GM18870 (cell line): ENCODE results near the gene CERS4.
"Not testable (repeated sequence)": the region's sequence is repeated elsewhere in the genome, so short reads cannot be mapped to it uniquely, and the experiment has no call there.

Source experiments
- ATAC-seq: cut with Tn5 transposase; IDR thresholded peaks from one replicate; pipeline ENCODE4 v1.9.1; 2021; ENCODE audit warnings: moderate library complexity; ENCODE audit not compliant: unreplicated experiment

The CERS4 gene

GRCh38 chr19:8209462-8210378 is 550 bp downstream of the CERS4 start:
- no peak for ATAC-seq

GRCh38 chr19:8210421-8211101 is 1.4 kb downstream of the CERS4 start:
- no peak for ATAC-seq

- no peak for ATAC-seq
Observed at GRCh38 chr19:8212212-8212611, 3.0 kb downstream of the CERS4 start.

- ATAC-seq, result no peak
Observed at GRCh38 chr19:8212916-8213315, 3.7 kb downstream of the CERS4 start.

GRCh38 chr19:8213827-8214672 is 4.9 kb downstream of the CERS4 start:
- ATAC-seq, result no peak

- ATAC-seq, result no peak
Observed at GRCh38 chr19:8214802-8215201, 5.6 kb downstream of the CERS4 start.

- ATAC-seq, result no peak
Observed at GRCh38 chr19:8215783-8216182, 6.6 kb downstream of the CERS4 start.

- ATAC-seq, result no peak
Observed at GRCh38 chr19:8216357-8216756, 7.2 kb downstream of the CERS4 start.

GRCh38 chr19:8218127-8218526 is 9.0 kb downstream of the CERS4 start:
- not testable (repeated sequence) for ATAC-seq

- ATAC-seq, result no peak
Observed at GRCh38 chr19:8220481-8220880, 11.3 kb downstream of the CERS4 start.

- ATAC-seq, result no peak
Observed at GRCh38 chr19:8221161-8221560, 12.0 kb downstream of the CERS4 start.

- ATAC-seq, result not testable (repeated sequence)
Observed at GRCh38 chr19:8223442-8223841, 14.3 kb downstream of the CERS4 start.

GRCh38 chr19:8224394-8225145 is 15.4 kb downstream of the CERS4 start:
- ATAC-seq, result no peak

- no peak for ATAC-seq
Observed at GRCh38 chr19:8231073-8231604, 22.0 kb downstream of the CERS4 start.

- no peak for ATAC-seq
Observed at GRCh38 chr19:8233370-8233769, 24.2 kb downstream of the CERS4 start.

- ATAC-seq, result no peak
Observed at GRCh38 chr19:8237026-8237425, 27.9 kb downstream of the CERS4 start.

GRCh38 chr19:8238251-8238650 is 29.1 kb downstream of the CERS4 start:
- ATAC-seq, result no peak

- no peak for ATAC-seq
Observed at GRCh38 chr19:8239528-8240273, 30.5 kb downstream of the CERS4 start.
